Peyer's patch (tissue), 4 donors: ENCODE data around the gene NAV2. TPM values are rescaled to one million over a fixed set of nuclear protein-coding genes. Genes with fewer than 3 reads are reported as not detected.

Experiments
- DNase-seq, 3 donors: peaks; one replicate each; pipeline ENCODE4 v3.0.0-alpha.2; 2017 to 2019
- H3K27ac ChIP-seq, 4 donors: fragments of 200-600 bp; sonication (generic); one replicate each; pipeline ENCODE4 v1.5.1; 2016 to 2019
- H3K27me3 ChIP-seq, 2 donors: fragments of 200-600 bp; sonication (generic); one replicate each; pipeline ENCODE4 v1.5.1; 2019
- H3K36me3 ChIP-seq, 3 donors: fragments of 200-600 bp; sonication (generic); one replicate each; pipeline ENCODE4 v1.5.1; 2016 to 2019
- H3K4me1 ChIP-seq, 4 donors: fragments of 200-600 bp; sonication (generic); one replicate each; pipeline ENCODE4 v1.5.1; 2016 to 2019
- H3K4me3 ChIP-seq, 4 donors: fragments of 200-600 bp; sonication (generic); 1 replicate in 3 of 4; 2 replicates in 1 of 4; pipeline ENCODE4 v1.5.1; 2016 to 2019; ENCODE audit warnings: mild to moderate bottlenecking in 1 of 4
- H3K9me3 ChIP-seq, 4 donors: fragments of 200-600 bp; sonication (generic); one replicate each; pipeline ENCODE4 v1.5.1; 2016 to 2019; ENCODE audit warnings: mild to moderate bottlenecking in 1 of 4
- POLR2A ChIP-seq, 2 donors: fragments of 450-650 bp; IDR thresholded peaks; one replicate each; pipeline ENCODE4 v1.5.1; 2017; ENCODE audit warnings: antibody characterized with exemption in 2 of 2, mild to moderate bottlenecking in 2 of 2, moderate library complexity in 2 of 2
- total RNA-seq, 4 donors: library from RNA; depleted of rRNA; stranded (reverse); fragments of >200 nt; gene quantifications; one replicate each; pipeline ENCODE4 v1.1.0, GENCODE V29; 2016
- TF ChIP-seq, protein P1 (sequence below), 6 experiments: fragments of 450-650 bp in 4 of 6; fragments of 200-600 bp in 2 of 6; sonication (generic) in 1 of 6; IDR thresholded peaks; one replicate each; pipeline ENCODE4 v1.5.1; 2017 to 2019; ENCODE audit warnings: antibody characterized with exemption in 6 of 6, mild to moderate bottlenecking in 3 of 6, moderate library complexity in 1 of 6

Gene NAV2
- total RNA-seq, 4 donors from 2014 or later = 6.0 to 48.7 (median 20.1) TPM

DNA sequence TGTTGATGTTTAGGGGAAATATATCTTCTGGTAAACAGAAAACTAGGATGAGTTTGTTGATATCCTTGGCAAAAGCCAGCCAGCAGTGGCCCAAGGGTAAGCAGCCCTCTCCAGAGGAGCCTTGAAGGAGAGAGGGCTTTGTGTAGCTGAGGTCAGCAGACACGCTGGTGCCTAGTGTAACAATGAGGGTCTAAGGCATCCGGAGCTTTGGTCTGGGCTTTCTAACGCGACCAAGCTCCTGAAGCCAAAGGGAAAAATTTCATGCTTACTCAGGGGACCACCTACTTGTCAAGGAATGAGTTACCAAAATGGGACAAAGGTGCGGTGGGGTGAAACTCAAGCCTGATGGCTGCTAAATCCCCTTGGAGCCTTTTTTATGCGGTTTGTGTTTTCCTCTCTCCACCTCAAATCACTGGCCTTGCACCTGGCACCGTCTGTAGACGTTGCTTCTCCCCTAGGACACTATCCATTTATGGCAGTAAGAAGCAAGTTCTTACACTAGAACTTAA is 312.7 kb downstream of the NAV2 start:
- TF ChIP-seq, protein P1, sequence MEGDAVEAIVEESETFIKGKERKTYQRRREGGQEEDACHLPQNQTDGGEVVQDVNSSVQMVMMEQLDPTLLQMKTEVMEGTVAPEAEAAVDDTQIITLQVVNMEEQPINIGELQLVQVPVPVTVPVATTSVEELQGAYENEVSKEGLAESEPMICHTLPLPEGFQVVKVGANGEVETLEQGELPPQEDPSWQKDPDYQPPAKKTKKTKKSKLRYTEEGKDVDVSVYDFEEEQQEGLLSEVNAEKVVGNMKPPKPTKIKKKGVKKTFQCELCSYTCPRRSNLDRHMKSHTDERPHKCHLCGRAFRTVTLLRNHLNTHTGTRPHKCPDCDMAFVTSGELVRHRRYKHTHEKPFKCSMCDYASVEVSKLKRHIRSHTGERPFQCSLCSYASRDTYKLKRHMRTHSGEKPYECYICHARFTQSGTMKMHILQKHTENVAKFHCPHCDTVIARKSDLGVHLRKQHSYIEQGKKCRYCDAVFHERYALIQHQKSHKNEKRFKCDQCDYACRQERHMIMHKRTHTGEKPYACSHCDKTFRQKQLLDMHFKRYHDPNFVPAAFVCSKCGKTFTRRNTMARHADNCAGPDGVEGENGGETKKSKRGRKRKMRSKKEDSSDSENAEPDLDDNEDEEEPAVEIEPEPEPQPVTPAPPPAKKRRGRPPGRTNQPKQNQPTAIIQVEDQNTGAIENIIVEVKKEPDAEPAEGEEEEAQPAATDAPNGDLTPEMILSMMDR (IDR thresholded peaks at IDR 0.05) = no peak
- TF ChIP-seq POLR2A (IDR thresholded peaks at IDR 0.05) = no peak
- DNase-seq = no peak
- Histone ChIP-seq H3K36me3 (no peaks in the 10 kb centered on the region), H3K4me1 (no peaks in the 10 kb centered on the region), H3K27ac (no peak overlapping the region), H3K4me3 (no peak overlapping the region), H3K27me3 (no peaks in the 10 kb centered on the region), H3K9me3 (no peaks in the 10 kb centered on the region)

DNA sequence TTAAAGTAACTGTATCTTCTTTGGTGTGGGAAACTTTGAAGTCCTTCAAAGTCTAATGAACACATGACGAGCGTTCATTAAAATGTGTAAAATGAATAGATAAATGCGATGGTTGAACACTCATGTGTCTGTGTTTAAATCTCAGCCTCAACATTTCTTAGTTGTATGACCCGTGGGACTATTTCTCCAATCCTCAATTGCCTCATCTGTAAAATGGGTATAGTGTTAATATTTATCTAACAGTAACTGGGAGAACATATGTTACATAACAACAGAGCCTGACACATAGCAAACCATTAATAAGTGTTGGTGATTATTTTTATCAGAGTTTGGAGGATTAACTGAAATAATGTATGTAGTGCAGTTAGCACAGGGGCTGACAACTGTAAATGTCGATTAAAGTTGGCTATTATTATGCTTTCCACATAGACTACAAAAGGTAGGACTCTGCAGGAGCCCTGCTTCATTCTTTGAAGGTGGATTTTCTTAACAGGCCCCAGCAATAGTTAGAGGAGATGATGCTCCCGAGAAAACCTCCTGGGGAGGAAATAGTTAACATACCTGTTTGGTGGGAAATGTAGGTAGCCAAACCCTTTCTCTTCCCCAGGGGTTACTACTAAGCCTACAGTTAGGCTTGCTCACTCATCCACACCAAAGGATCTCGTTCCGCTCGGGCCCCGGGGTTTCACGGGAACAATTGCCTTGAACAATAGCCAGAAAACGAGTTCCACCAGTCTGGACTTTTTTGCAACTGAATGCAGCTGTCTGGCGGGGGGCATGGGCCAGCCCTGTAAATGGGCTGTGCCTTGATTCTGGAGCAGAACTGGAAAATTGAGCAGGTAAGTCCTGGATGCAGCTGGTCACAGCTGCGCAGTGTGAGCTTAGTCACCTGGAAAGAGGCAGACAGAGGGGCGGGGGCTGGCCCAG is 314.3 kb downstream of the NAV2 start:
- Histone ChIP-seq H3K27ac (no peak overlapping the region), H3K4me1 (no peaks in the 10 kb centered on the region), H3K36me3 (no peaks in the 10 kb centered on the region), H3K4me3 (no peak overlapping the region), H3K27me3 (no peaks in the 10 kb centered on the region), H3K9me3 (no peaks in the 10 kb centered on the region)
- no peak for DNase-seq
- TF ChIP-seq, protein P1 (IDR thresholded peaks at IDR 0.05) = no peak
- TF ChIP-seq POLR2A (IDR thresholded peaks at IDR 0.05) = no peak

DNA sequence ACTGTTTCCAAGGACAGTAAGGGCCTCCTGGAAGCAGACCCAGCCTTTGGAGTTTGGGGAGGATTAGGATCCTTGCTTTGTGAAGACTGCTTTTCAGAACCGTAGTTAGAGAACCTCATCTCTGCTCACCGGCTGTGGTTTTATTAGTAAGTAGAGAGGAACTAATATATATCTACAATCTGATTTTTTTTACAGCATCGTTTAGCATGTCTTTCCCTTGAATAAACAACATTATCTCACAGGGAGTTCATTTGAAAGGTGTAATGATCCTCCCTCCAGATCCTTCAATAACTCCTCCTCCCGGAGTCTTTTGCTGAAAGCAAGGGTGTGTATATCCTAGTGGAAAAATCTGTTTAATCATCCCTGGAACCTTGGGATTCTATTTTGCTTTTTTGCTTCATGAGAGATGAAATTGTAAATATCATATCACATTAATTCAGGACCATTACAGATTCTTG is 314.9 kb downstream of the NAV2 start:
- H3K4me3 ChIP-seq = no peak overlapping the region
- no peak for DNase-seq
- TF ChIP-seq POLR2A (IDR thresholded peaks at IDR 0.05) = no peak
- TF ChIP-seq, protein P1 (IDR thresholded peaks at IDR 0.05) = no peak
- H3K9me3 ChIP-seq = no peaks in the 10 kb centered on the region
- no peaks in the 10 kb centered on the region for H3K27me3 ChIP-seq
- H3K4me1 ChIP-seq = no peaks in the 10 kb centered on the region
- H3K36me3 ChIP-seq = no peaks in the 10 kb centered on the region
- H3K27ac ChIP-seq = no peak overlapping the region

DNA sequence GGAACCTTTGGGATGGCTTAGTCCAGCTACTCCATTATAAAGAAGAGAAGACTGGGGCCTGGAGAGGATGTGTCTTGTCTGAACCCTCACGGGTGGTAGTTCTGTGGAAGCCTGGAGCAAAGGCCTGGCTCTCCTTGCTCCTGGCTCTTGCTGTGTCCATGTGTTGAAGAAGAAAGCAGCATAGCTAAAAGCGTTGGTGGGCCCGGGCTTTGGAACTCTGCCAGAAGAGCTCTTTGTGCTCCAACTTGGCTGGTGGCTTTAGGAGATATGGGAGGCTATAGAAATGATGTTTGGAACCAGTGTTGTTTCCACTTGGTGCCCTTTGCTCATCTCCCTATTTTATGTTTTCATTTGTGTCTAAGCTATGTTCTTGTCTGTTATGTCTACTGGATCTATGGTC is 316.6 kb downstream of the NAV2 start:
- H3K36me3 ChIP-seq = no peaks in the 10 kb centered on the region
- TF ChIP-seq POLR2A (IDR thresholded peaks at IDR 0.05) = no peak
- TF ChIP-seq, protein P1 (IDR thresholded peaks at IDR 0.05) = no peak

DNA sequence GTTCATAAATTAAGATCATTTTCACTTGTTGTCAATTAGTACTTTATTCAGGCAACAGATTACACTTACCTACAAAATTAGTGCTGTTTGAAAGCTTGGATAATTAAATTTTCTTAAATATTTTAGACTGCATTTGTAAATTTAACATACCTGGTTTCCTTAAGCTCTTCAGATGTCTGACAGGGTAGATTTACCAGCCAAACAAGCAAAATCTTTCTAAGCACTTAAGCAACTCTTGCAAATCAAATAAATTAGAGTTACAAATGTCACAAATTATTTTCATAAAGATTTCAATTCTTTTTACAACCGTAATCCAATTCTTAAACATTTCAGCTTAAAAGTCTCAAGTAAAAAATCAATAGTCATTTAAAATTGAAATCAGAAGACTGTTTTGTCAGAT is 317.8 kb downstream of the NAV2 start:
- H3K27me3 ChIP-seq = no peaks in the 10 kb centered on the region
- TF ChIP-seq POLR2A (IDR thresholded peaks at IDR 0.05) = no peak
- TF ChIP-seq, protein P1 (IDR thresholded peaks at IDR 0.05) = no peak
- H3K27ac ChIP-seq = no peak overlapping the region
- no peak for DNase-seq
- H3K4me1 ChIP-seq = no peaks in the 10 kb centered on the region
- no peak overlapping the region for H3K4me3 ChIP-seq
- H3K36me3 ChIP-seq = no peaks in the 10 kb centered on the region
- H3K9me3 ChIP-seq = no peaks in the 10 kb centered on the region

More for the DNA sequence above, 316.6 kb downstream of the NAV2 start:
- Histone ChIP-seq H3K27me3 (no peaks in the 10 kb centered on the region), H3K27ac (no peak overlapping the region), H3K9me3 (no peaks in the 10 kb centered on the region), H3K4me1 (no peaks in the 10 kb centered on the region), H3K4me3 (no peak overlapping the region)
- DNase-seq = no peak
